SHP77 treated with DMSO at 0.1 percent for 48 hours (cell line): ENCODE data around the gene PRKAR1B.

Experiments used
- DNase-seq: peaks from one replicate; lab custom pipeline; 2025; lab: John Stamatoyannopoulos, UW

PRKAR1B gene

DNA sequence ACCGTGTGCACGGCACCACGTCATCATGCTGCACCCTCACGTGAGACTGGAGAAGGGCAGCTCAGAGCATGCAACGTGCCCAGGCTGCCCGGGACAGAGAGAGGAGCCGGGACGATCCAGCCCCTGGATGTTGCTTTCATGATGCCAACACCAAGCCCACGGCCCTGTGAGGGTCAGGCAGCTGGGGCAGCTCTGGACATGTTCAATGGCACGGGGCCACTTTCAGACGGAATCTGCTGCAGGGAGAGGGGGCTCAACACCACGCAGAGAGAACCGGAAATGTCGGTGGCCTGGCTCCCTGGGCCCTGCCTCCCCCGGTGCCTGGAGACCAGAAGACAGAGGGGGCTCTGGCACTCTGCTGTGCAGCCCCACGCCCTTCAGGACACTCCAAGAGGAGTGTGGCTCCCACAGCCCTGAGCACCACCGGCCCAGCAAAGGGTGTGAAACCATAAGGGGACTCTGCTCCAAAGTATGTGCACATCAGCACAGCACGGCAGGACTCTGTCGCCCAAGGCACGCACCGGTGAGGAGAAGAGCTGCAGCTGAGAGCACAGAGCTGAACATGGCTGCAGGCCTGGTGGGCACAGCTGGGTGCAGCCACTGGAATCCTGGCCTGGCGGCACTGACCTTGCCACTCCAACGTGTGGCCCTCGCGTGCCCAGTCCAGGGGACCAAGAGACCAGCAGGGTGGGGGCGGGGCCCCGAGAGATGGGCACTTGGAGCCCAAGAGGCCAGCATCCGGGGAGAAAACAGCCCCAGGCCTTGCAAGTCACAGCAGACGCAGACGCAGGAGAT lies 137.1 kb downstream of the PRKAR1B start:
- no peak for DNase-seq

DNA sequence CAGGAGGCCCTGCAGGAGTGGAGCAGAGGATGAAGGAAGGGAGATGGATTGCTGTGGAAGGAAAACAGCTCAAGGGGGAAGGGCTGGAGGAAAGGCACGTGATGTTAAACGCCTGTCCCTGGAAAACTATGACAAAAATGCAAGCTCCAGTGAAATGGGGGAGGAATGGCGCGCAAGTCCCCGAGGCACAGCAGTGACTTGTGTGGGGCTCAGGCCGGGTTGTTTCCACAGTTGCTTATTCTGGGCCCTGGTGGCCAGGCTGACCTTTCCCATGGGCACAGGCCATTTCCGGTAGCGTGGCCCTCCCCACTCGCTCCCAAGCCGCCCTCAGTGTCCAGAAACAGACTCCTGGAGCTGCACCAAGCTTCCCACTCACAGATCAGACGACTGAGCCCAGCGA lies 139.3 kb downstream of the PRKAR1B start:
- no peak for DNase-seq

DNA sequence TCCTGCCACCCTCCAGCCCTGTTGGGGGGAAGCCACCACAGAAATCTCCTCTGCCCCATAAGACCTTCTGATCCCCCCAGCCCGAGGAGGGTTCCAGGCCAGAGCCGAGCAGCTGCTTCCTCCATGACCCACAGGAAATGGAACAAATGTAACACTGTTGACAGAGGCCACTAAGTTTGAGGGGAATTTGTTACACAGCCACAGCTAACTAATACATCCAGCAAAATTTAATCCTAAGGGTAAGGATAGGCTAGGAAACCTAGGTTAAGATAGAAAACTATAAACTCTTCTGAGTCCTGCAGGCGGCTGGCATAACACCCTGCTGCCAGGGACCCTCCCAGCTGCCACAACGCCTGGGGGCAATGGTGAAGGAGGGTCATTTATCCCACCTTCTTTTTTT lies 140.6 kb downstream of the PRKAR1B start:
- no peak for DNase-seq

- DNase-seq, result no peak
These were observed 141.2 kb downstream of the PRKAR1B start for GRCh38 chr7:585873-586272.

DNA sequence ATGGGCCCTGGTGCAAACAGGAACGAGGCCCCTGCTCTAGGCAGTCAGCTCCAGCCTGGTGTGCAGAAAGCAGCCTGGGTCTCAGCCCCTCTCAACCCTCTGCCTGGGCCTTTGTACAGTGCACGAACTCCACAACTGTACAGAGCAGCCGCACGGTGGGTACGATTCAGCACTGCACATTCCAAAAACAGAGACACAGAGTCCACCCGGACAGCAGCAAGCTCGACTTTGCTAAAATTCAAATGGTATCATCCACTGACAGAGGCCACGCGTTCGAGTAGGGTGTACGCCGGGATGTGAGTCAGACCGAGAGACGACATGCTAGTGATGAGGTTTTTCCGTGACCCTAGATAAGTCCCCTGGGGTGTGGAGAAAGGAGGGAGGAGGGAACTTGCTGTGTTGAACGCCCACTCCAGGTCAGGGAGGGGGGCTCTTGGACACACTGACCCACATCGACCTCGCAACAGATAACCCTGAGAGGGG lies 141.8 kb downstream of the PRKAR1B start:
- DNase-seq, result no peak

GRCh38 chr7:584820-585219 lies 142.3 kb downstream of the PRKAR1B start:
- no peak for DNase-seq

GRCh38 chr7:584122-584465 lies 143.0 kb downstream of the PRKAR1B start:
- no peak for DNase-seq

DNA sequence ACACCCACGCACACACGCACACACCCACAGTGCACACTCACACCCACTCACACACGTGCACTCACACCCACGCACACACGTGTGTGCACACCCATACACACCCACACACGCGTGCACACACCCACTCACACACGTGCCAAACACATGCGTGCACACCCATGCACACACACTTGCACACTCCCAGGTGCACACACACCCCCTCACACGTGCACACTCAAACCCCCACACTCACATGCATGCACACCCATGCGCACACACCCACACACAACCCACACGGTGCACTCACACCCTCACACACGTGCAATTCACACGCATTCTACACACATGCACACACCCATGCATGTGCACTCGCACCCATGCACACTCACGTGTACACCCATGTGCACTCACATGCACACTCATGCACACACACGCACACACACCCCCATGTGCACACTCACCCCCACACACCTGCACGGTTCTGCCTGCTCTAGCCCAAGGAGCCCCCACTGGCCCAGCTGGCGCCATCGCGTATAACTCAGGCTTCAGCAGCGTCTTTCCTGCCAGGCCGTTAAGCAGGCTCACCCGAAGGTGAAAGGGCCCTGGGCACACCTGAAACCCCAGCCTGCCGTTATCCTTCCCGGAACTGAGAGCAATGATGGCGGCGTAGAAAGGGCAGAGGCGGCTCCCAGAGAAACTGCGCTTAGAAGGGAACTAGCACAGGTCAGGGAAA lies 143.5 kb downstream of the PRKAR1B start:
- no peak for DNase-seq

- no peak for DNase-seq
These were observed 144.2 kb downstream of the PRKAR1B start for GRCh38 chr7:582931-583330.

DNA sequence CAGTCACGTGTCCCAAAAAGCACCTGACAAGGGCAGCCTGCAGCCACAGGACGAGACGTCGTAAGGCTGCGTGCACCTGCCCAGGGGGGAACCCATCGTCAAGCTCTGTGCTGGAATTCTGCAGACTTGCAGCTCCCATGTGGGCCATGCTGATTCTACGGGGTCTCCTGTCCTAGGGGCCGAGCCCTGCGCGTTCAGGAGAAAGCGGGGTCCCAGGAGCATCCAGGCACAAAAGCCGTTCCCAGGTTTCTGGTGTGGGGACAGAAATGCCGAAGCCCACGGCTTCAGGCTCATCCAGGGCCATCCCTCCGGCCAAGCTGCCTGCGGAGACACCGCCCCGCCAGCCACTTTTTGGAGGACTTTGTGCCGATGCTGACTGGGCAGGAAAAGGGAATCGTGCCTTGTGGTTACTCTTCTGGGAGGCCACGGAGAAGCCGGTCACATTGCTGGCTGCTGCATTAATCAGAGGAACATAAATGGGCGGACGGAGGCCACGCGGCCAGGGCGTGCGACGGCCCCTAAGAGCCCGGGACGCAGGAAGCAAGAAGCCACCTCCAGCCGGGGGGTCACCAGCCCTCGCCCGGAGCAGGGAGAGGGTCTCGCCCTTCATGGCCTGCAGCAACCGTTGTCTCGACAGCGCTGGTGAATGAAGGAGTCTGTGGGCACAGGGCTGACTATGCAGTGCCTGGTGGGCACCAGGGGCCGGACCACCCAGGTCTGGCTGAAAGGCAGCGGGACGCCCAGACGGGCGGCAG lies 144.8 kb downstream of the PRKAR1B start:
- DNase-seq, result no peak

GRCh38 chr7:578386-578785 lies 148.7 kb downstream of the PRKAR1B start:
- no peak for DNase-seq

- DNase-seq, result no peak
These were observed 149.2 kb downstream of the PRKAR1B start for GRCh38 chr7:577741-578370.

- no peak for DNase-seq
These were observed 149.8 kb downstream of the PRKAR1B start for GRCh38 chr7:577278-577665.

DNA sequence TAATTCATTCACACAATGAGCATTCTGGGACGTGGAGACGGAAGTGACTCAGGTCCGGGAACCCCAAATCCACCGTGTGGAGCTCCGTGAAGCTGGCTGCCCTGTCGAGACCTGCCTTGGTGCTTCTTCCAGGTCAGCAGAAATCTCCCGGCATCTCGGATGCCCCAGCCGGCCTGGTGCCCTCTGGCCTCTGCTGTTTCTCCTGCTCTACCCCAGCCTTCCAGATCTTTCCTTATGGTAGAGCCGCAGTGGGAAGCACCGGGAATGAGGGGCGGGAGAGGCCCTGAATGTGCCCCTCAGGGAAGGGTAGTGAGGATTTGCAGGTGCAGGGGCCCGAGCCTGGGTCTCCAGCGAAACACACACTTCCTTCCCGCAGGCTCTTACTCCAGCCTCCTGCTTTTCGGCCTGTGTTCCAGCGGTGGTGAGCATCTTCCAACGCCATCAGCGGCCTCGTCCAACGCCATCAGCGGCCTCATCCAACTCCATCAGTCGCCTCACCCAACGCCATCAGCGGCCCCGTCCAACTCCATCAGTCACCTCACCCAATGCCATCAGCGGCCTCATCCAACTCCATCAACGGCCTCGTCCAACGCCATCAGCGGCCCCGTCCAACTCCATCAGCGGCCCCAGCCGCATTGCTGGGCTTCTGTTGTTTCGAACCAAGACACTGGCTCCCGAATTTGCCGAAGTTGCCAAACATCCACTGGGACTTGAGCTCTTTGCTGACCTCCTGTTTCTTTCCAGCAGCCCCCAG lies 150.4 kb downstream of the PRKAR1B start:
- no peak for DNase-seq

GRCh38 chr7:575425-576366 lies 151.4 kb downstream of the PRKAR1B start:
- DNase-seq, result no peak

GRCh38 chr7:574661-575395 lies 152.3 kb downstream of the PRKAR1B start:
- no peak for DNase-seq

GRCh38 chr7:573933-574381 lies 153.1 kb downstream of the PRKAR1B start:
- DNase-seq, result no peak

DNA sequence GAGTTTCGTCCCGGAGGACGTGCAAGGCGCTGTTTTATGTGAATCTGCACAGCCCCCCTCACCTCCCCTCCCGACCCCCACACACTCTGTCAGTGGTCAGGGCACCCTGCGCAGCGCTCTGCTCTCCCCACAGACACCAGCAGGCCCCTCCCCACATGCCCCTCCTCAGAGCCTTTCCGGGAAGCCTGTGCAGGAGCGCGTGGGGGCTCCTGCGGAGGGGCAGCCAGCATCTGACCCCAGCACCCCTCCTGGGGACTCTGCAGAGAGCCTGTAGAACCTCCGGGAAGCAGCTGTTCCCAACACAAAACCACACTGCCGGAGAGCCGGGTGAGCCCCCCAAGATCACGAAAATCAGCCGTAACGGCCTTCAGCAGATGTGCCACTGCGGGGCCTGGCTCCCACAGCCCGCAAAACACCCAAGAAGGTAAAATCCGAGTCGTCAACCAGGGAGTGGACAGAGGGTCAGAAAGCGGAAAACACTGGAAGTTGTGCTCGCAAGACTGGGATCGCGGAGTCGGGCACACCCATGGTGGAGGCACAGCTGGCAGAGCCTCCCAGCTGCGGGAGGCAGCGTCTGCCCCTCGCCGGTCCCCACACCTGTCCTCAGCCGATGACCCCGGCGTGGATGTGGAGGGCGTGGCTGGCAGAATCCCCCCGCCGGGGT lies 153.7 kb downstream of the PRKAR1B start:
- DNase-seq, result no peak
